GM21717 (cell line): ENCODE data around the gene ANKRD33B.
"Not testable (repeated sequence)": the region's sequence is repeated elsewhere in the genome, so short reads cannot be mapped to it uniquely, and the experiment has no call there.

Experiments used
- ATAC-seq: cut with Tn5 transposase; IDR thresholded peaks from one replicate; pipeline ENCODE4 v1.9.1; 2021; ENCODE audit warnings: mild to moderate bottlenecking, moderate library complexity; ENCODE audit not compliant: unreplicated experiment

The ANKRD33B gene

GRCh38 chr5:10610058-10610457, 46.2 kb downstream of the ANKRD33B start:
- ATAC-seq: no peak

- ATAC-seq: no peak
These were observed 47.4 kb downstream of the ANKRD33B start for GRCh38 chr5:10611290-10611689.

GRCh38 chr5:10612251-10612650, 48.4 kb downstream of the ANKRD33B start:
- no peak for ATAC-seq

GRCh38 chr5:10615693-10616092, 51.8 kb downstream of the ANKRD33B start:
- no peak for ATAC-seq

GRCh38 chr5:10617103-10617502, 53.2 kb downstream of the ANKRD33B start:
- no peak for ATAC-seq

- ATAC-seq: no peak
These were observed 54.4 kb downstream of the ANKRD33B start for GRCh38 chr5:10618311-10618710.

- no peak for ATAC-seq
These were observed 55.8 kb downstream of the ANKRD33B start for GRCh38 chr5:10619649-10620048.

GRCh38 chr5:10620346-10620745, 56.5 kb downstream of the ANKRD33B start:
- no peak for ATAC-seq

- no peak for ATAC-seq
These were observed 58.0 kb downstream of the ANKRD33B start for GRCh38 chr5:10621832-10622231.

GRCh38 chr5:10622810-10623209, 58.9 kb downstream of the ANKRD33B start:
- ATAC-seq: no peak

- no peak for ATAC-seq
These were observed 59.5 kb downstream of the ANKRD33B start for GRCh38 chr5:10623305-10623910.

GRCh38 chr5:10624206-10624605, 60.3 kb downstream of the ANKRD33B start:
- no peak for ATAC-seq

- no peak for ATAC-seq
These were observed 60.8 kb downstream of the ANKRD33B start for GRCh38 chr5:10624679-10625078.

- ATAC-seq: no peak
These were observed 62.0 kb downstream of the ANKRD33B start for GRCh38 chr5:10625700-10626472.

- no peak for ATAC-seq
These were observed 62.7 kb downstream of the ANKRD33B start for GRCh38 chr5:10626473-10627013.

- ATAC-seq: peak; percentile 3
These were observed 63.4 kb downstream of the ANKRD33B start for GRCh38 chr5:10627160-10627701.

GRCh38 chr5:10628601-10629000, 64.7 kb downstream of the ANKRD33B start:
- ATAC-seq: no peak

- no peak for ATAC-seq
These were observed 65.8 kb downstream of the ANKRD33B start for GRCh38 chr5:10629682-10630081.

GRCh38 chr5:10630126-10630525, 66.3 kb downstream of the ANKRD33B start:
- no peak for ATAC-seq

GRCh38 chr5:10630744-10631143, 66.9 kb downstream of the ANKRD33B start:
- not testable (repeated sequence) for ATAC-seq

- ATAC-seq: no peak
These were observed 67.6 kb downstream of the ANKRD33B start for GRCh38 chr5:10631316-10631996.
